Sigmoid colon (tissue), 4 donors: ENCODE results near the gene PLPP3.

Source experiments
- CTCF ChIP-seq, 4 experiments: fragments of 450-650 bp in 3 of 4; fragments of 200-600 bp in 1 of 4; IDR thresholded peaks; one replicate each; pipeline ENCODE4 v1.5.1; 2016 to 2019; ENCODE audit warnings: antibody characterized with exemption in 4 of 4, mild to moderate bottlenecking in 3 of 4, moderate library complexity in 2 of 4
- EP300 ChIP-seq, 4 donors: sonication (generic); formaldehyde crosslinking; IDR thresholded peaks; one replicate each; pipeline ENCODE4 v1.6.1; 2017; ENCODE audit warnings: antibody characterized with exemption in 4 of 4
- POLR2A ChIP-seq, 2 donors: fragments of 450-650 bp; IDR thresholded peaks; one replicate each; pipeline ENCODE4 v1.6.1; 2016; ENCODE audit warnings: antibody characterized with exemption in 2 of 2, mild to moderate bottlenecking in 2 of 2, moderate library complexity in 2 of 2
- POLR2AphosphoS5 ChIP-seq, 4 donors: sonication (generic); formaldehyde crosslinking; IDR thresholded peaks; one replicate each; pipeline ENCODE4 v1.6.1; 2017; ENCODE audit warnings: antibody characterized with exemption in 4 of 4

- no peak for TF ChIP-seq CTCF (IDR thresholded peaks at IDR 0.05)
- TF ChIP-seq POLR2AphosphoS5 (IDR thresholded peaks at IDR 0.05) = no peak
- TF ChIP-seq EP300 (IDR thresholded peaks at IDR 0.05) = no peak
- TF ChIP-seq POLR2A (IDR thresholded peaks at IDR 0.05) = no peak
Measured at GRCh38 chr1:56550138-56550858, 29.1 kb downstream of the PLPP3 start.
